NCI-H128 (cell line): Measurements from ENCODE around the gene ALPP.
"Not testable (repeated sequence)": the region's sequence is repeated elsewhere in the genome, so short reads cannot be mapped to it uniquely, and the experiment has no call there.

ENCODE experiments used
- DNase-seq: peaks from one replicate; lab custom pipeline; 2025; ENCODE audit not compliant: unreplicated experiment; lab: John Stamatoyannopoulos, UW

Gene ALPP

GRCh38 chr2:232419245-232420072 lies 40.9 kb downstream of the ALPP start:
- no peak for DNase-seq

GRCh38 chr2:232420073-232420454 lies 41.5 kb downstream of the ALPP start:
- no peak for DNase-seq

GRCh38 chr2:232420463-232421188 lies 42.1 kb downstream of the ALPP start:
- no peak for DNase-seq

GRCh38 chr2:232421189-232421785 lies 42.7 kb downstream of the ALPP start:
- no peak for DNase-seq

- no peak for DNase-seq
Measured at GRCh38 chr2:232422051-232422450, 43.5 kb downstream of the ALPP start.

- not testable (repeated sequence) for DNase-seq
Measured at GRCh38 chr2:232422996-232423395, 44.4 kb downstream of the ALPP start.

- not testable (repeated sequence) for DNase-seq
Measured at GRCh38 chr2:232423407-232423806, 44.9 kb downstream of the ALPP start.

GRCh38 chr2:232431705-232432590 lies 53.4 kb downstream of the ALPP start:
- DNase-seq: no peak
